Bronchial epithelial cell (primary cell): ENCODE measurements around the gene SERGEF. TPM values are rescaled to one million over a fixed set of nuclear protein-coding genes. Genes with fewer than 3 reads are reported as not detected.

Experiments
- DNase-seq: peaks from one replicate; pipeline ENCODE4 v3.0.0-alpha.2; 2010; ENCODE audit warnings: low read depth
- FAIRE-seq: peaks from 2 replicates; lab custom pipeline; 2011; peaks lifted over from hg19 to GRCh38; lab: Jason Lieb, UNC
- H3K27me3 ChIP-seq: 2 replicates; pipeline ENCODE4 v1.5.1; 2011; ENCODE audit warnings: low read length; ENCODE audit not compliant: control insufficient read depth, insufficient read depth
- H3K36me3 ChIP-seq: 2 replicates; pipeline ENCODE4 v1.5.1; 2011; ENCODE audit warnings: low read length; ENCODE audit not compliant: control insufficient read depth, insufficient read depth
- H3K4me3 ChIP-seq: 2 replicates; pipeline ENCODE4 v1.5.1; 2011; ENCODE audit warnings: mild to moderate bottlenecking, low read depth, low read length, control low read depth
- total RNA-seq: library from RNA; depleted of rRNA; stranded (reverse); fragments of >200 nt; gene quantifications from 2 replicates; pipeline ENCODE4 v1.2.1, GENCODE V29; 2014
- TF ChIP-seq, protein P1 (sequence below): IDR thresholded peaks from 2 replicates; pipeline ENCODE4 v1.5.1; 2011; ENCODE audit warnings: mild to moderate bottlenecking, moderate library complexity, low read length, control low read depth, inconsistent platforms; ENCODE audit not compliant: insufficient read depth, severe bottlenecking

The SERGEF gene
- total RNA-seq, 1 donor from 2014 or later: 29.2 TPM

DNA sequence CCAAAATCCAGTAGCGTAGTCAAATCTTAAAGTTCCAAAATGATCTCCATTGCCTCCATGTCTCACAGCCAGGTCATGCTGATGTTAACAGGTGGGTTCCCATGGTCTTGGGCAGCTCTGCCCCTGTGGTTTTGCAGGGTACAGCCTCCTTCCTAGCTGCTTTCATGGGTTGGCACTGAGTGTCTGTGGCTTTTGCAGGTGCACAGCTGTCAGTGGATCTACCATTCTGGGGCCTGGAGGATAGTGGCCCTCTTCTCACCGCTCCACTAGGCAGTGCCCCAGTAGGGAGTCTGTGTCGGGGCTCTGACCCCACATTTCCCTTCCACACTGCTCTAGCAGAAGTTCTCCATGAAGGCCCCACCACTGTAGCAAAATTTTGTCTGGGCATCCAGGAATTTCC is 145.5 kb downstream of the SERGEF start:
- no peaks in the 10 kb centered on the region for H3K27me3 ChIP-seq
- H3K4me3 ChIP-seq: no peak overlapping the region
- no peak for DNase-seq
- no peaks in the 10 kb centered on the region for H3K36me3 ChIP-seq
- FAIRE-seq: no peak
- TF ChIP-seq, protein P1, sequence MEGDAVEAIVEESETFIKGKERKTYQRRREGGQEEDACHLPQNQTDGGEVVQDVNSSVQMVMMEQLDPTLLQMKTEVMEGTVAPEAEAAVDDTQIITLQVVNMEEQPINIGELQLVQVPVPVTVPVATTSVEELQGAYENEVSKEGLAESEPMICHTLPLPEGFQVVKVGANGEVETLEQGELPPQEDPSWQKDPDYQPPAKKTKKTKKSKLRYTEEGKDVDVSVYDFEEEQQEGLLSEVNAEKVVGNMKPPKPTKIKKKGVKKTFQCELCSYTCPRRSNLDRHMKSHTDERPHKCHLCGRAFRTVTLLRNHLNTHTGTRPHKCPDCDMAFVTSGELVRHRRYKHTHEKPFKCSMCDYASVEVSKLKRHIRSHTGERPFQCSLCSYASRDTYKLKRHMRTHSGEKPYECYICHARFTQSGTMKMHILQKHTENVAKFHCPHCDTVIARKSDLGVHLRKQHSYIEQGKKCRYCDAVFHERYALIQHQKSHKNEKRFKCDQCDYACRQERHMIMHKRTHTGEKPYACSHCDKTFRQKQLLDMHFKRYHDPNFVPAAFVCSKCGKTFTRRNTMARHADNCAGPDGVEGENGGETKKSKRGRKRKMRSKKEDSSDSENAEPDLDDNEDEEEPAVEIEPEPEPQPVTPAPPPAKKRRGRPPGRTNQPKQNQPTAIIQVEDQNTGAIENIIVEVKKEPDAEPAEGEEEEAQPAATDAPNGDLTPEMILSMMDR: no peak

DNA sequence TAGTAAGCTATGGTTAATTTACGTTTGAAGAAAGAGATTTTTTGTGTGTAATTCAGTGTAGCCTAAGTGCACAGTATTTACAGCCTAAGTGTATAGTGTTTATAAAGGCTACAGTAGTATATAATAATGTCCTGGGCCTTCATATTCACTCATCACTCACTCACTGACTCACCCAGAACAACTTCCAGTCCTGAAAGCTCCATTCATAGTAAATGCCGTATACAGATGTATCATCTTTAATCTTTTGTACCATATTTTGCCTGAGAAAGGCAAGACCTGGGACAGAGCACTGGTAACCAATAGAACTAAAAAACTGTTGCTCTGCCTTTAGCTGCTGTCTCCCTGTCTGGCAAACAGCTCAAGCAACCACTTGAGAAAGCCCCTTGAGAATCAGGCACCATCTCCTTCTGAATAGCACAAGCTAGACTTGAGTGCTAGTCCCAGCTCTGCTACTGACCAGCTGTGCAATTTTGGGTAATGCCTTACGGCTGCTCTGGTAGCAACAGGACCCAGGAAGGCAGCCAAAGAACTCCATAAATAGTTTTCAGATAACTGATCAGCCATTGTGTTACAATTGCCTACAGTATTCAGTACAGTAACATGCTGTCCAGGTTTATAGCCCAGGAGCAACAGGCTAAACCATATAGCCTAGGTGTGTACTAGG is 146.9 kb downstream of the SERGEF start:
- H3K36me3 ChIP-seq: no peaks in the 10 kb centered on the region
- no peaks in the 10 kb centered on the region for H3K27me3 ChIP-seq
- H3K4me3 ChIP-seq: no peak overlapping the region
- FAIRE-seq (no peak), DNase-seq (peak; percentile 43)
- TF ChIP-seq, protein P1: no peak

DNA sequence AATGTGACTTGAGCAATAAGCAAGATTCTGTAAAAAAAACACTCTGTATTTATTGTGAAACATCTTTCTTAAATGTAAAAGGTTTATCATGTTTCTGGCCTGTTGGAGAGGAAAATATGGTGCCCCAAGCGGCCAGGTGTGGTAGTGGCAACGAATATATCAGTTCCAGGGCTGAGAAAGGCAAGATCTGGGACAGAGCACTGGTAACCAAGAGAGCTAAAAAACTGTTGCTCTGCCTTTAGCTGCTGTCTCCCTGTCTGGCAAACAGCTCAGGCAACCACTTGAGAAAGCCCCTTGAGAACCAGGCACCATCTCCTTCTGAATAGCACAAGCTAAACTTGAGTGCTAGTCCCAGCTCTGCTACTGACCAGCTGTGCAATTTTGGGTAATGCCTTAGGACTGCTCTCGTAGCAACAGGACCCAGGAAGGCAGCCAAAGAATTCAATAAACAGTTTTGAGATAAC is 148.3 kb downstream of the SERGEF start:
- H3K36me3 ChIP-seq: no peaks in the 10 kb centered on the region
- TF ChIP-seq, protein P1: peak; percentile 70
- H3K4me3 ChIP-seq: no peak overlapping the region
- peak; percentile 62 for FAIRE-seq
- no peaks in the 10 kb centered on the region for H3K27me3 ChIP-seq
- DNase-seq: peak; percentile 32

DNA sequence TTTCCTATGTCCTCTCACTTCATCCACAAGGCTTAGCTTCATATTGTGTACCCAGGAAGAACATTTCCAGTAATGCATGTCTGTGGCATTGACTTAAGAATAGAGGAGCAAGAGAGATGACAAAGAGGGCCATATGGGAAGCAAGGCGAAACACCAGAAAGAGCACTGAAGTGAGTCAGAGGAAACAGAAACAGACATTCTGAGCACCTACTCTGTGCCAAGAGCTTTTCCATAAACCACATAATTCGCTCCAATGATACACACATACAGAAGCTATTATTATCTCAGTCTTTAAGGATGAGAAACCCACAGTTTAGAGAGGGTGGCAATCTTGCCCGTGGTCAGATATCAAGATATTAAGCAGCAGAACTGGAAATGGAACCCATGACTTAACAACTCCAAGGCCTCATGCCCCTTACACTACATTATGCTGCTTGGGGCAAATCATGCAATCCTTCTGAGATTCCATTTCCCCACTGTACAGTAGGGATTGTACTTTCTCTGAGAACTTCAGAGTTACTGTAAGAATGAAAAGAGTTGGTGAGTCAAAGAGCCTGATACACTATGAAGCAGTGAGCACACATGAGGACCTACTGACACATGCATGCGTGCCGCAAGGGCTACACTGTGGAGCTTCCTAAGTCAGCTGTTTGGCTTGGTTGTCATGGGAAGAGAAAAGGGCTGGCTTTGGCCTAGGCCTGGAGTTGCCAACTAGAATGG is 151.7 kb downstream of the SERGEF start:
- DNase-seq (no peak), FAIRE-seq (no peak)
- TF ChIP-seq, protein P1: no peak
- Histone ChIP-seq H3K36me3 (no peaks in the 10 kb centered on the region), H3K4me3 (no peak overlapping the region), H3K27me3 (no peaks in the 10 kb centered on the region)

DNA sequence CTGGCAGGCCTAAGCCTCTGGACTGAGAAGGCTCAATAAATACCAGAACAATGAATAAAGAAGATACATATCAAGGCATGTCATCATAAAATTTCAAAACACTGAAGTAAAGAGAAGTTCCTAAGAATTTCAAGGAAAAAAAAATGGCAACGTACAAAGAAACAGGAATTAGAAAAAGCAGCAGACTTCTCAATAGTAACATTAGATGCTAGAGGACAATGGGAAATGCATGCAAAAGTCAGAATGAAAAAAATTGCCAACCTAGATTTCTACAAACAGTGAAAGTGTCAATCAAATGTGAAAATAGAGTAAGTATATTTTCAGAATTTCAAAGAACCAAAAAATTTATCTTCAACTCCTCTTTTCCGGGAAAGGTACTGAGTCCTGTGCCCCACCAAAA is 153.3 kb downstream of the SERGEF start:
- no peak for FAIRE-seq
- Histone ChIP-seq H3K36me3 (no peaks in the 10 kb centered on the region), H3K4me3 (no peak overlapping the region), H3K27me3 (no peaks in the 10 kb centered on the region)
- TF ChIP-seq, protein P1: no peak
- no peak for DNase-seq
